GM10266 (cell line): ENCODE data around the gene FSTL4.

Experiments used
- DNase-seq: peaks from one replicate; pipeline ENCODE4 v3.0.0; 2012; ENCODE audit errors: extremely low spot score
- TF ChIP-seq, protein P1 (sequence below): IDR thresholded peaks from 2 replicates; pipeline ENCODE4 v1.5.1; 2012; ENCODE audit warnings: mild to moderate bottlenecking, low read depth; ENCODE audit not compliant: control insufficient read depth, insufficient read depth; ENCODE audit errors: missing control alignments

FSTL4 gene

GRCh38 chr5:133473291-133473690, 139.1 kb downstream of the FSTL4 start:
- DNase-seq = no peak
- TF ChIP-seq, protein P1, sequence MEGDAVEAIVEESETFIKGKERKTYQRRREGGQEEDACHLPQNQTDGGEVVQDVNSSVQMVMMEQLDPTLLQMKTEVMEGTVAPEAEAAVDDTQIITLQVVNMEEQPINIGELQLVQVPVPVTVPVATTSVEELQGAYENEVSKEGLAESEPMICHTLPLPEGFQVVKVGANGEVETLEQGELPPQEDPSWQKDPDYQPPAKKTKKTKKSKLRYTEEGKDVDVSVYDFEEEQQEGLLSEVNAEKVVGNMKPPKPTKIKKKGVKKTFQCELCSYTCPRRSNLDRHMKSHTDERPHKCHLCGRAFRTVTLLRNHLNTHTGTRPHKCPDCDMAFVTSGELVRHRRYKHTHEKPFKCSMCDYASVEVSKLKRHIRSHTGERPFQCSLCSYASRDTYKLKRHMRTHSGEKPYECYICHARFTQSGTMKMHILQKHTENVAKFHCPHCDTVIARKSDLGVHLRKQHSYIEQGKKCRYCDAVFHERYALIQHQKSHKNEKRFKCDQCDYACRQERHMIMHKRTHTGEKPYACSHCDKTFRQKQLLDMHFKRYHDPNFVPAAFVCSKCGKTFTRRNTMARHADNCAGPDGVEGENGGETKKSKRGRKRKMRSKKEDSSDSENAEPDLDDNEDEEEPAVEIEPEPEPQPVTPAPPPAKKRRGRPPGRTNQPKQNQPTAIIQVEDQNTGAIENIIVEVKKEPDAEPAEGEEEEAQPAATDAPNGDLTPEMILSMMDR = no peak

- TF ChIP-seq, protein P1 = no peak
- DNase-seq = no peak
Measured at GRCh38 chr5:133472829-133473228, 139.5 kb downstream of the FSTL4 start.

DNA sequence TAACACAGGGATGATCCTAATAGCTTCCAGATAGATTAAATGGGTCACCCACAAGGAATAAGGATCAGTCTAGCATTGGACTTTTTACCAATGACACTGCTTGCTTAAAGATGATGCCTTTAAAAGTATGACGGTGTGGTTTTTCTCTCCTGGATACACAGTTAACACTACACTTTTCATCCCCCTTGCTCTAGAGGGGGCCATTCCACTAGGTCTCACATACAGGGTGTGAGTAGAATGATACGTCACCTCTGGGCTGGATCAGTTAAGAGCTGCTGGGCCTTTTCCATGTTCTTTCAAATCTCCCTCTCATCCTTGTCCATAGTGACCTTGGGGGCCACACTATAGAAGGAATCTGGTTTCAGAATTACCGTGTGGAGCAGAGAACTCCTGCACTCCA, 140.6 kb downstream of the FSTL4 start:
- TF ChIP-seq, protein P1 = no peak

DNA sequence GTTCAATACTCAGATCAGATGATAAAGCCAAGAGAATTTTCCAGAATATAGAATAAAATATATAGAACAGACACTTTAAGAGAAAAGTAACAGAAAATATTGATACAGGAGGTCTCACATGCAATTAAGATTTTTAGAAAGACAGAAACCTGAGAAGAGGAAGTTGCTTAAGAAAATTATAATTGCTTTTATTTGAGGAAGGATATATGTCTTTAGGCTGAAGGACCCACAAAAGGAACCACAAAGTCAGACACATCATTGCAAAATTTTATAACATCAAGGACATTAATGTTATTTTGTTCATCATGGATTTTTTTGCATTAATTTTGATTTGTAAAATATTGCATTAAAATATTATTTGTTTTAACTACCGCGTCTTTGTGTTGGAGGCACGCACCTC, 141.5 kb downstream of the FSTL4 start:
- DNase-seq = no peak
- TF ChIP-seq, protein P1 = no peak

More for the DNA sequence above, 140.6 kb downstream of the FSTL4 start:
- no peak for DNase-seq

GRCh38 chr5:133469846-133470245, 142.5 kb downstream of the FSTL4 start:
- TF ChIP-seq, protein P1 = no peak

DNA sequence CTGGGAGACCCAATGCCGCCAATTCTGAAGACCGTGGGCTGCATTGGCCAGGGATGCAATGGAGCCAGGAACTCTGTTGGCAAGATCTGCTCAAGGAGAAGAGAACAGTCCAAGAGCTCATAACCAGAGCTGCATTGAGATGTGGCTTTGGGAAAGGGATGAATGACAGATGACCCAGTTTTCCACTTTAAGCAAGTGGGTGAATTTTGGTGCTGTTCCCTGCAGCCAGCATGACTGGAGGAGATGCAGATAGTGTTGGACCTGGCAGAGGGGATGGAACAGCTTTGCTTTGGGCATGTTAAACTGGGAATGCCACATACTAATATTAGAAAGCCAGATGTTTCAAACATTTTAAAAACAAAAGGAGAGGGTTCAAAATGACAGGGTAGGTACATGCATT, 143.1 kb downstream of the FSTL4 start:
- TF ChIP-seq, protein P1 = no peak
- no peak for DNase-seq

More at GRCh38 chr5:133469846-133470245, 142.5 kb downstream of the FSTL4 start:
- no peak for DNase-seq

- TF ChIP-seq, protein P1 = no peak
- DNase-seq = no peak
Measured at GRCh38 chr5:133468596-133468995, 143.7 kb downstream of the FSTL4 start.
